B cell (primary cell): ENCODE data around the gene CACNG7. TPM values are rescaled to one million over a fixed set of nuclear protein-coding genes. Genes with fewer than 3 reads are reported as not detected.

Experiments used
- ATAC-seq: fragments of 200-7000 bp; cut with Tn5 transposase; one replicate; pipeline ENCODE4 v1.10.0; 2021; ENCODE audit warnings: low read depth, mild to moderate bottlenecking, moderate number of reproducible peaks, moderate library complexity
- CTCF ChIA-PET: fragments of 350-600 bp; sonication (Branson Sonifier 250); formaldehyde crosslinking; loops from one replicate; lab custom pipeline; 2021; ENCODE audit warnings: antibody characterized with exemption, inconsistent platforms; lab: Charles Lee
- POLR2A ChIA-PET: fragments of 350-600 bp; sonication (Branson Sonifier 250); formaldehyde crosslinking; loops from one replicate; lab custom pipeline; 2021; ENCODE audit warnings: antibody characterized with exemption; lab: Charles Lee
- DNase-seq: peaks from one replicate; pipeline ENCODE4 v3.0.0; 2013
- H2AFZ ChIP-seq: 2 replicates; pipeline ENCODE4 v1.6.1; 2012; ENCODE audit warnings: mild to moderate bottlenecking, low read depth, low read length; ENCODE audit not compliant: insufficient read depth, poor library complexity, severe bottlenecking
- H3K27ac ChIP-seq, 2 donors: 1 replicate in 1 of 2; 2 replicates in 1 of 2; pipeline ENCODE4 v1.5.1; 2012 to 2013; ENCODE audit warnings: low read length in 2 of 2, mild to moderate bottlenecking in 2 of 2, moderate library complexity in 1 of 2
- H3K27me3 ChIP-seq, 4 experiments: fragments of 200-600 bp in 1 of 4; sonication (generic) in 1 of 4; replicated peaks in 1 of 4; 1 replicate in 2 of 4; 2 replicates in 2 of 4; pipeline versions ENCODE4 v1.6.1 to v1.7.0; 2013 to 2016; ENCODE audit warnings: low read length in 3 of 4, mild to moderate bottlenecking in 2 of 4, mixed read lengths in 1 of 4, moderate library complexity in 1 of 4; ENCODE audit not compliant: insufficient read depth in 4 of 4, control insufficient read depth in 3 of 4; ENCODE audit errors: control extremely low read depth in 1 of 4
- H3K36me3 ChIP-seq, 2 experiments: replicated peaks in 1 of 2; 1 replicate in 1 of 2; 2 replicates in 1 of 2; pipeline versions ENCODE4 v1.6.1 to v1.7.1; 2013; ENCODE audit warnings: low read length in 1 of 2; ENCODE audit not compliant: insufficient read depth in 2 of 2, control insufficient read depth in 1 of 2; ENCODE audit errors: control extremely low read depth in 1 of 2, extremely low read depth in 1 of 2
- H3K4me1 ChIP-seq, 2 donors: fragments of 200-600 bp in 1 of 2; sonication (generic) in 1 of 2; 1 replicate in 1 of 2; 2 replicates in 1 of 2; pipeline versions ENCODE4 v1.5.1 to v1.6.1; 2013 to 2017; ENCODE audit warnings: low read length in 2 of 2; ENCODE audit not compliant: control insufficient read depth in 2 of 2, insufficient read depth in 2 of 2
- H3K4me2 ChIP-seq: replicated peaks from 2 replicates; pipeline ENCODE3; 2012; ENCODE audit warnings: mild to moderate bottlenecking, low read depth, low read length; ENCODE audit not compliant: poor library complexity, severe bottlenecking
- H3K4me3 ChIP-seq, 5 experiments: fragments of 200-600 bp in 1 of 5; sonication (generic) in 1 of 5; 1 replicate in 3 of 5; 2 replicates in 2 of 5; pipeline versions ENCODE4 v1.5.1 to v1.7.0; 2011 to 2016; ENCODE audit warnings: low read length in 4 of 5, mild to moderate bottlenecking in 4 of 5, low read depth in 2 of 5, control low read depth in 1 of 5, moderate library complexity in 1 of 5; ENCODE audit not compliant: insufficient read depth in 1 of 5; ENCODE audit errors: control extremely low read depth in 1 of 5, extremely low read depth in 1 of 5
- H3K79me2 ChIP-seq: fragments of 200-600 bp; sonication (generic); one replicate; pipeline ENCODE4 v1.6.0; 2016; ENCODE audit warnings: low read length; ENCODE audit not compliant: control insufficient read depth, insufficient read depth
- H3K9ac ChIP-seq: fragments of 200-600 bp; sonication (generic); 2 replicates; pipeline ENCODE4 v1.6.1; 2017; ENCODE audit warnings: mild to moderate bottlenecking, low read length, moderate library complexity
- H3K9me3 ChIP-seq, 3 donors: one replicate each; pipeline versions ENCODE4 v1.6.1 to v1.7.1; 2013; ENCODE audit warnings: low read length in 2 of 3; ENCODE audit not compliant: control insufficient read depth in 2 of 3, insufficient read depth in 1 of 3; ENCODE audit errors: control extremely low read depth in 1 of 3
- H4K20me1 ChIP-seq: 2 replicates; pipeline ENCODE4 v1.6.0; 2012; ENCODE audit warnings: mild to moderate bottlenecking, low read length; ENCODE audit not compliant: insufficient read depth, control insufficient read depth, poor library complexity, severe bottlenecking
- H3K27ac Mint-ChIP-seq: one replicate; pipeline ENCODE4 v1.8.0; 2021; ENCODE audit warnings: mixed read lengths
- H3K27me3 Mint-ChIP-seq: one replicate; pipeline ENCODE4 v1.8.0; 2021; ENCODE audit warnings: mixed read lengths
- H3K4me1 Mint-ChIP-seq: one replicate; pipeline ENCODE4 v1.8.0; 2021; ENCODE audit warnings: mixed read lengths
- H3K4me3 Mint-ChIP-seq: one replicate; pipeline ENCODE4 v1.8.0; 2021; ENCODE audit warnings: mixed read lengths
- H3K9me3 Mint-ChIP-seq: one replicate; pipeline ENCODE4 v1.8.0; 2022; ENCODE audit warnings: mixed read lengths; ENCODE audit not compliant: insufficient read depth
- EZH2 ChIP-seq: IDR thresholded peaks from 2 replicates; pipeline ENCODE4 v1.6.1; 2012; ENCODE audit warnings: borderline replicate concordance, low read depth, mild to moderate bottlenecking, moderate library complexity, low read length; ENCODE audit not compliant: insufficient read depth, poor library complexity, severe bottlenecking
- WGBS: methylation state at CpG from one replicate; pipeline ENCODE4 v1.1.5; 2013; ENCODE audit warnings: missing lambda C conversion rate; ENCODE audit not compliant: insufficient coverage; 5-methylcytosine and 5-hydroxymethylcytosine counted together
- intact Hi-C: fragments of 100-400 bp; cut with micrococcal nuclease; formaldehyde crosslinking; loops from one replicate; pipeline ENCODE4 v1.10.0; 2022
- polyA plus RNA-seq: library from polyadenylated mRNA; depleted of rRNA; stranded (reverse); fragments of >200 nt; gene quantifications from 2 replicates; pipeline ENCODE4 v1.2.3, GENCODE V29; 2012
- total RNA-seq, 2 donors: library from RNA; stranded (reverse); fragments of 120-200 nt in 1 of 2; gene quantifications; 1 replicate in 1 of 2; 2 replicates in 1 of 2; pipeline versions ENCODE4 v1.2.3 to v1.2.4, GENCODE V29; 2013 to 2022
- TF ChIP-seq, protein P1 (sequence below): fragments of 200-600 bp; IDR thresholded peaks from one replicate; pipeline ENCODE4 v1.8.0; 2022; ENCODE audit warnings: antibody characterized with exemption, mild to moderate bottlenecking

Gene CACNG7
- total and polyA plus RNA-seq, 2 donors (not counting 1 experiment from before 2014, with no cell fraction given): not detected

DNA sequence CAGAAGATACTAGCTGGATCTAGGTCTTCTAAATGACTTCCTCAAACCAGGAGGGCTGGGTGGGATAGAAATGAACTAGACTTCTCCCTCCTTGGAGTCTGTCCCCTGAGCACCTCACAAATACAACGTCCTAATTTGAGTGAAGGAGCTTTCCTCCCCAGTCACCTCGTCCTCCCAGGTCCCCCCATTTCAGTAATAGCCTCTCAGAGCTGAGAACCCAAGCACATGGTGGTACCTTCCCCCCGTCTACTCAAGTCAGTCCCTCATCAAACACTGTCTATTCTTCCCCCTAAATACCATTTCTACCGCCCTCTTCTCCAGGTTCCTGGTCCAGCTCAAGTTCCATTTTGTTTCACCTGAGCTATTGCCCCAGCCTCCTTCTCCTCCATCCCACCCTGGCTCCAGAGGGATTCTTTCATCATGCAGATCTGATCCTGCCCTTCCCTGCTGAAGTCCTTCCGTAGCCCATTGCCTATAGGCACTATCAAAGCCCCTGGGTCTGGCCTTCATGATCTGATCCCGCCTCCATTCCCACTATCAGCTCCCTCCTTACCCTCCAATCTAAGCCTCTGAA is 32.3 kb upstream of the CACNG7 start:
- Mint-ChIP-seq H3K4me1 (peaks cover 39% of the 10 kb centered on the region), H3K4me3 (peak overlapping the region; percentile 11), H3K27ac (peak overlapping the region; percentile 48), H3K27me3 (peaks cover 9% of the 10 kb centered on the region), H3K9me3 (no peaks in the 10 kb centered on the region)
- DNase-seq: peak; percentile 47
- Histone ChIP-seq H3K4me2 (peak overlapping the region; percentile 59), H3K9me3 (peaks cover 0 to 20% (median 0%) of the 10 kb centered on the region in 3 donors), H3K4me1 (peaks cover 57 to 61% of the 10 kb centered on the region in 2 donors), H3K36me3 (peaks cover 5 to 29% of the 10 kb centered on the region in 2 experiments), H3K4me3 (no peak overlapping the region), H3K27ac (peak overlapping the region; percentile 25 to 49), H4K20me1 (peaks cover 54% of the 10 kb centered on the region), H2AFZ (no peak overlapping the region), H3K9ac (no peak overlapping the region), H3K27me3 (peaks cover 0 to 30% (median 26%) of the 10 kb centered on the region in 4 experiments), H3K79me2 (peaks cover 45% of the 10 kb centered on the region)
- intact Hi-C loops: no loop called here
- WGBS: 89% methylated on average over 5 of the region's 6 CpGs
- no peak for TF ChIP-seq EZH2
- TF ChIP-seq, protein P1, sequence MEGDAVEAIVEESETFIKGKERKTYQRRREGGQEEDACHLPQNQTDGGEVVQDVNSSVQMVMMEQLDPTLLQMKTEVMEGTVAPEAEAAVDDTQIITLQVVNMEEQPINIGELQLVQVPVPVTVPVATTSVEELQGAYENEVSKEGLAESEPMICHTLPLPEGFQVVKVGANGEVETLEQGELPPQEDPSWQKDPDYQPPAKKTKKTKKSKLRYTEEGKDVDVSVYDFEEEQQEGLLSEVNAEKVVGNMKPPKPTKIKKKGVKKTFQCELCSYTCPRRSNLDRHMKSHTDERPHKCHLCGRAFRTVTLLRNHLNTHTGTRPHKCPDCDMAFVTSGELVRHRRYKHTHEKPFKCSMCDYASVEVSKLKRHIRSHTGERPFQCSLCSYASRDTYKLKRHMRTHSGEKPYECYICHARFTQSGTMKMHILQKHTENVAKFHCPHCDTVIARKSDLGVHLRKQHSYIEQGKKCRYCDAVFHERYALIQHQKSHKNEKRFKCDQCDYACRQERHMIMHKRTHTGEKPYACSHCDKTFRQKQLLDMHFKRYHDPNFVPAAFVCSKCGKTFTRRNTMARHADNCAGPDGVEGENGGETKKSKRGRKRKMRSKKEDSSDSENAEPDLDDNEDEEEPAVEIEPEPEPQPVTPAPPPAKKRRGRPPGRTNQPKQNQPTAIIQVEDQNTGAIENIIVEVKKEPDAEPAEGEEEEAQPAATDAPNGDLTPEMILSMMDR: no peak
- ATAC-seq: no peak
- ChIA-PET POLR2A (interaction anchor here (0.6 kb wide), 1 partner anchor 322 kb away, joined by 11 read pairs; no protein-coding TSS in a partner anchor), CTCF (interaction anchor here (1.1 kb wide), 1 partner anchor 9 kb away, joined by 5 read pairs; the partner anchor contains the start of gene MYADM)

DNA sequence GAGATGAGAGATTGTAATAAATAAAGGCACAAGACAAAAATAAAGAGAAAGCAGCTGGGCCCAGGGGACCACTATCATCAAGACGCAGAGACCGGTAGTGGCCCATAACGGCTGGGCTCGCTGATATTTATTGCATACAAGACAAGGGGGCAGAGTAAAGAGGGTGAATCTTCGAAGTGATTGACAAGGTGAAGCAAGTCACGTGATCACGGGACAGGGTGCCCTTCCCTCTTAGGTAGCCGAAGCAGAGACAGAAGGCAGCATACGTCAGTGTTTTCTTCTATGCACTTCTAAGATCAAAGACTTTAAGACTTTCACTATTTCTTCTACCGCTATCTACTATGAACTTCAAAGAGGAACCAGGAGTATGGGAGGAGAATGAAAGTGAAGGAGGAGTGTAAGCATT is 31.7 kb upstream of the CACNG7 start:
- Histone ChIP-seq H3K27me3 (peaks cover 0 to 36% (median 29%) of the 10 kb centered on the region in 4 experiments), H3K4me1 (peaks cover 59 to 61% of the 10 kb centered on the region in 2 donors), H3K9me3 (peaks cover 0 to 20% (median 0%) of the 10 kb centered on the region in 3 donors), H3K27ac (peak overlapping the region; percentile 25 to 49), H3K4me3 (no peak overlapping the region), H3K4me2 (peak overlapping the region; percentile 59), H4K20me1 (peaks cover 48% of the 10 kb centered on the region), H3K36me3 (peaks cover 5 to 29% of the 10 kb centered on the region in 2 experiments), H3K9ac (no peak overlapping the region), H2AFZ (no peak overlapping the region), H3K79me2 (peaks cover 44% of the 10 kb centered on the region)
- ATAC-seq: no peak
- POLR2A ChIA-PET: no interaction called here
- H3K9me3 Mint-ChIP-seq: no peaks in the 10 kb centered on the region
- intact Hi-C loops: no loop called here
- peak; percentile 78 for DNase-seq
- H3K27ac Mint-ChIP-seq: peak overlapping the region; percentile 81
- H3K4me3 Mint-ChIP-seq: peak overlapping the region; percentile 59
- H3K4me1 Mint-ChIP-seq: peaks cover 42% of the 10 kb centered on the region
- WGBS: 36% methylated on average over 4 of the region's 10 CpGs
- CTCF ChIA-PET: interaction anchor here (1.1 kb wide), 1 partner anchor 9 kb away, joined by 5 read pairs; the partner anchor contains the start of gene MYADM
- no peak for TF ChIP-seq EZH2
- TF ChIP-seq, protein P1: no peak
- H3K27me3 Mint-ChIP-seq: peaks cover 9% of the 10 kb centered on the region
